HG02973 (cell line): ENCODE data around the gene ANOS1.

Experiments
- ATAC-seq: cut with Tn5 transposase; IDR thresholded peaks from one replicate; pipeline ENCODE4 v1.9.1; 2021; ENCODE audit warnings: moderate library complexity; ENCODE audit not compliant: unreplicated experiment

The ANOS1 gene

GRCh38 chrX:8717354-8717753 lies 14.6 kb downstream of the ANOS1 start:
- ATAC-seq, result no peak

GRCh38 chrX:8714164-8714563 lies 17.8 kb downstream of the ANOS1 start:
- no peak for ATAC-seq

GRCh38 chrX:8711401-8711800 lies 20.5 kb downstream of the ANOS1 start:
- no peak for ATAC-seq

GRCh38 chrX:8704184-8704583 lies 27.8 kb downstream of the ANOS1 start:
- ATAC-seq, result no peak

- no peak for ATAC-seq
These were observed 39.1 kb downstream of the ANOS1 start for GRCh38 chrX:8692871-8693270.

- ATAC-seq, result no peak
These were observed 42.5 kb downstream of the ANOS1 start for GRCh38 chrX:8689473-8689872.

GRCh38 chrX:8688776-8689175 lies 43.2 kb downstream of the ANOS1 start:
- ATAC-seq, result no peak

GRCh38 chrX:8684201-8684965 lies 47.6 kb downstream of the ANOS1 start:
- no peak for ATAC-seq

GRCh38 chrX:8683687-8684086 lies 48.2 kb downstream of the ANOS1 start:
- ATAC-seq, result no peak

- ATAC-seq, result no peak
These were observed 52.4 kb downstream of the ANOS1 start for GRCh38 chrX:8679550-8679949.

- ATAC-seq, result no peak
These were observed 56.8 kb downstream of the ANOS1 start for GRCh38 chrX:8675006-8675630.

- ATAC-seq, result no peak
These were observed 58.7 kb downstream of the ANOS1 start for GRCh38 chrX:8673201-8673600.

- ATAC-seq, result no peak
These were observed 59.8 kb downstream of the ANOS1 start for GRCh38 chrX:8672176-8672575.

GRCh38 chrX:8668813-8669212 lies 63.1 kb downstream of the ANOS1 start:
- ATAC-seq, result no peak

- ATAC-seq, result no peak
These were observed 68.6 kb downstream of the ANOS1 start for GRCh38 chrX:8663325-8663724.

GRCh38 chrX:8657883-8658282 lies 74.1 kb downstream of the ANOS1 start:
- no peak for ATAC-seq

GRCh38 chrX:8653956-8654355 lies 78.0 kb downstream of the ANOS1 start:
- no peak for ATAC-seq

- ATAC-seq, result no peak
These were observed 82.0 kb downstream of the ANOS1 start for GRCh38 chrX:8649969-8650368.

GRCh38 chrX:8647176-8647575 lies 84.8 kb downstream of the ANOS1 start:
- no peak for ATAC-seq

- no peak for ATAC-seq
These were observed 91.9 kb downstream of the ANOS1 start for GRCh38 chrX:8639949-8640475.

GRCh38 chrX:8636497-8636896 lies 95.4 kb downstream of the ANOS1 start:
- ATAC-seq, result no peak

GRCh38 chrX:8635812-8636211 lies 96.1 kb downstream of the ANOS1 start:
- ATAC-seq, result no peak
